Calu3 (cell line): ENCODE data around the gene DPM3. TPM values are rescaled to one million over a fixed set of nuclear protein-coding genes. Genes with fewer than 3 reads are reported as not detected.

Source experiments
- BruUV-seq: library from RNA; stranded (reverse); fragments of 400-500 nt; replicated peaks from 2 replicates; lab custom pipeline; 2021; lab: Mats Ljungman, UMichigan
- CTCF ChIA-PET: fragments of 300-600 bp; sonication (Branson Sonifier 250); formaldehyde crosslinking; loops from one replicate; lab custom pipeline; 2022; ENCODE audit warnings: antibody characterized with exemption; lab: Charles Lee
- DNase-seq: peaks from one replicate; pipeline ENCODE4 v3.0.0; 2022
- H3K27ac Mint-ChIP-seq: one replicate; pipeline ENCODE4 v1.8.0; 2022; ENCODE audit warnings: mixed read lengths; ENCODE audit not compliant: unreplicated experiment
- H3K27me3 Mint-ChIP-seq: one replicate; pipeline ENCODE4 v1.8.0; 2022; ENCODE audit warnings: mixed read lengths; ENCODE audit not compliant: unreplicated experiment
- H3K36me3 Mint-ChIP-seq: one replicate; pipeline ENCODE4 v1.8.0; 2022; ENCODE audit warnings: mild to moderate bottlenecking, moderate library complexity, mixed read lengths; ENCODE audit not compliant: insufficient read depth, unreplicated experiment
- H3K4me1 Mint-ChIP-seq: one replicate; pipeline ENCODE4 v1.8.0; 2022; ENCODE audit warnings: mild to moderate bottlenecking, low read depth, mixed read lengths; ENCODE audit not compliant: unreplicated experiment
- H3K4me3 Mint-ChIP-seq: one replicate; pipeline ENCODE4 v1.8.0; 2022; ENCODE audit warnings: mild to moderate bottlenecking, low read depth, moderate library complexity, mixed read lengths; ENCODE audit not compliant: unreplicated experiment
- H3K9me3 Mint-ChIP-seq: one replicate; pipeline ENCODE4 v1.8.0; 2022; ENCODE audit warnings: low read depth, mixed read lengths; ENCODE audit not compliant: unreplicated experiment
- intact Hi-C: fragments of 100-400 bp; cut with micrococcal nuclease; formaldehyde crosslinking; loops from one replicate; pipeline ENCODE4 v1.10.0; 2022; ENCODE audit not compliant: unreplicated experiment
- total RNA-seq: library from RNA; stranded (reverse); gene quantifications from 2 replicates; pipeline ENCODE4 v1.2.3, GENCODE V29; 2022
- TF ChIP-seq, protein P1 (sequence below): fragments of 200-600 bp; IDR thresholded peaks from one replicate; pipeline ENCODE4 v1.8.0; 2022; ENCODE audit warnings: antibody characterized with exemption; ENCODE audit not compliant: unreplicated experiment

Gene DPM3
- total RNA-seq, 1 experiment from 2014 or later, result 38.7 TPM

DNA sequence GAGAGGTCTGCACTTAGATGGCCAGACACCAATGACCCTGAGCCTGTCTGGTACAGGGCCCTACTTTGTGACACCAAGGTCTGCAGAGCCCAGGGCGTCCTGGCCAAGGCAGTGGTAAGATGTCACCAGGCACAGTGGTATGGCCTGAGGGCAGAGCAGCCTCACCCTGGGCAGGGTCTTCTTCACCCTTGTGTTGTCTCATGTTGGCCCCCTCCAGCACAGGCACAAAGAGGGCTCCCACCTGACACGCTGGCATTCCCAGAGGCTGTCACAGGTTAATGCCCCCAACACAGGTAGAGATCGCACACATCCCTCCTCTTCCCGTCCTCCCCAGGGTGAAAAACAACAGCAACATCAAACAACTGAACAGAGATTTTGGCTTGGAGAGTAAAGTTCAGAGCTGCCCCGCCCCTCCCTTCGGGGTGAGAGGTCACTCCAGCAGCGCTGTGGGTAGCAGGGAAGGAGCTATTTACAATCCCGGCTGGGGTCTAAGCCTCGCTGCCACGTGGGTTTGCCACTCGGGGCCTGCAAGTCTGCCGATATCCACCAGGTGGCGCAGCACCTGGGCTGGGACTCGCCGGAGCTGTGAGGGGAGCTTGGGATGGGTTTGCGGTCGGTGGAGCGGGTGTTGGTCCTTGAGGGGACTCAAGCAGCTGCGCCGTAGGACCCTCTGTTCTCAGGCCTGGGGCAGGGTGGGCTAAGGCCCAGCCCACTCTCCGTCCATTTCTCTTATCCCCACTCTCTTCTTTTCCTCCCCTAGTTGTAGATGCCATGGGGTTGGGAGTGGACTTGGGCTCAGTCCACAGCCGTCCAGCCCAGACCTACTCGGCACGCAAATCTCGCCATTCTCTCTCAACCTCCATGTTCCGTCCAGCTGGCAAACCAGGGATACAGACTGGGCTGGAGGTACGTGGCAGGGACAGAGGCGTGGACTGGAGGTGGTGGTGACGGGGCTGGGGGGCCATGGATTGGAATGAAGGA is 49.0 kb downstream of the DPM3 start:
- BruUV-seq, result no TSS peak
- peaks cover 23% of the 10 kb centered on the region for H3K27me3 Mint-ChIP-seq
- DNase-seq, result peak; percentile 91
- H3K4me3 Mint-ChIP-seq, result peak overlapping the region; percentile 29
- intact Hi-C loops, result loop anchor here (1.0 to 5.0 kb wide), 2 partner anchors 36 to 76 kb away; partner anchors contain the start of gene EFNA1
- no peak overlapping the region for H3K27ac Mint-ChIP-seq
- no peaks in the 10 kb centered on the region for H3K36me3 Mint-ChIP-seq
- TF ChIP-seq, protein P1, sequence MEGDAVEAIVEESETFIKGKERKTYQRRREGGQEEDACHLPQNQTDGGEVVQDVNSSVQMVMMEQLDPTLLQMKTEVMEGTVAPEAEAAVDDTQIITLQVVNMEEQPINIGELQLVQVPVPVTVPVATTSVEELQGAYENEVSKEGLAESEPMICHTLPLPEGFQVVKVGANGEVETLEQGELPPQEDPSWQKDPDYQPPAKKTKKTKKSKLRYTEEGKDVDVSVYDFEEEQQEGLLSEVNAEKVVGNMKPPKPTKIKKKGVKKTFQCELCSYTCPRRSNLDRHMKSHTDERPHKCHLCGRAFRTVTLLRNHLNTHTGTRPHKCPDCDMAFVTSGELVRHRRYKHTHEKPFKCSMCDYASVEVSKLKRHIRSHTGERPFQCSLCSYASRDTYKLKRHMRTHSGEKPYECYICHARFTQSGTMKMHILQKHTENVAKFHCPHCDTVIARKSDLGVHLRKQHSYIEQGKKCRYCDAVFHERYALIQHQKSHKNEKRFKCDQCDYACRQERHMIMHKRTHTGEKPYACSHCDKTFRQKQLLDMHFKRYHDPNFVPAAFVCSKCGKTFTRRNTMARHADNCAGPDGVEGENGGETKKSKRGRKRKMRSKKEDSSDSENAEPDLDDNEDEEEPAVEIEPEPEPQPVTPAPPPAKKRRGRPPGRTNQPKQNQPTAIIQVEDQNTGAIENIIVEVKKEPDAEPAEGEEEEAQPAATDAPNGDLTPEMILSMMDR, result peak; percentile 97
- peaks cover 10% of the 10 kb centered on the region for H3K4me1 Mint-ChIP-seq
- CTCF ChIA-PET, result interaction anchor here (0.6 to 2.0 kb wide), 16 partner anchors 21 to 171 kb away, joined by 3 to 68 read pairs (median 3); partner anchors contain the start of genes DPM3, KRTCAP2, SCAMP3 and SLC50A1
- no peaks in the 10 kb centered on the region for H3K9me3 Mint-ChIP-seq

Other genes with a start within 250 kb of the DPM3 start
- 43.0 and 47.3 TPM in 2 replicates for gene PMVK, start 203.8 kb downstream of the DPM3 start, total RNA-seq
- 48.1 and 49.6 TPM in 2 replicates for gene PBXIP1, start 184.4 kb downstream of the DPM3 start, total RNA-seq
- gene PYGO2, start 178.7 kb downstream of the DPM3 start, total RNA-seq, result 43.6 and 45.6 TPM in 2 replicates
- 73.5 and 77.5 TPM in 2 replicates for gene SHC1, start 169.8 kb downstream of the DPM3 start, total RNA-seq
- 182 and 230 TPM in 2 replicates for gene CKS1B, start 165.8 kb downstream of the DPM3 start, total RNA-seq
- gene FLAD1, start 157.2 kb downstream of the DPM3 start, total RNA-seq, result 74.3 and 75.1 TPM in 2 replicates
- gene LENEP, start 146.9 kb downstream of the DPM3 start, total RNA-seq, result 1.1 and 1.5 TPM in 2 replicates
- 64.7 and 64.9 TPM in 2 replicates for gene ZBTB7B, start 137.7 kb downstream of the DPM3 start, total RNA-seq
- gene DCST2, start 106.8 kb downstream of the DPM3 start, total RNA-seq, result 1.4 and 1.5 TPM in 2 replicates
- gene DCST1, start 106.7 kb downstream of the DPM3 start, total RNA-seq, result 0.17 TPM in 1 of 2 replicates, not detected in the other
- 99.1 and 103 TPM in 2 replicates for gene ADAM15, start 89.2 kb downstream of the DPM3 start, total RNA-seq
- gene EFNA4, start 76.8 kb downstream of the DPM3 start, total RNA-seq, result 12.6 and 13.9 TPM in 2 replicates
- 1.7 and 3.4 TPM in 2 replicates for gene EFNA3, start 61.7 kb downstream of the DPM3 start, total RNA-seq
- 33.7 and 41.7 TPM in 2 replicates for gene EFNA1, start 12.7 kb downstream of the DPM3 start, total RNA-seq
- 68.5 and 72.0 TPM in 2 replicates for gene SLC50A1, start 4.7 kb downstream of the DPM3 start, total RNA-seq
- 236 TPM in 2 replicates for gene KRTCAP2, start 32.8 kb upstream of the DPM3 start, total RNA-seq
- 1.1 and 1.8 TPM in 2 replicates for gene TRIM46, start 33.3 kb upstream of the DPM3 start, total RNA-seq
- 36.8 and 41.9 TPM in 2 replicates for gene THBS3, start 67.4 kb upstream of the DPM3 start, total RNA-seq
- gene MTX1, start 68.2 kb upstream of the DPM3 start, total RNA-seq, result 58.9 and 60.0 TPM in 2 replicates
- gene ENTREP3, start 115.0 kb upstream of the DPM3 start, total RNA-seq, result 25.2 and 25.9 TPM in 2 replicates
- 85.1 and 104 TPM in 2 replicates for gene SCAMP3, start 121.8 kb upstream of the DPM3 start, total RNA-seq
- gene CLK2, start 133.0 kb upstream of the DPM3 start, total RNA-seq, result 78.5 and 79.4 TPM in 2 replicates
- 11.8 and 19.6 TPM in 2 replicates for gene HCN3, start 136.9 kb upstream of the DPM3 start, total RNA-seq
- not detected in 2 replicates for gene PKLR, start 160.9 kb upstream of the DPM3 start, total RNA-seq
- 329 and 410 TPM in 2 replicates for gene FDPS, start 168.3 kb upstream of the DPM3 start, total RNA-seq
- gene RUSC1, start 180.4 kb upstream of the DPM3 start, total RNA-seq, result 48.4 and 49.0 TPM in 2 replicates